H1 (cell line): ENCODE data around the gene ARHGAP6. TPM values are rescaled to one million over a fixed set of nuclear protein-coding genes. Genes with fewer than 3 reads are reported as not detected.

Experiments used
- CTCF ChIA-PET: fragments of 300-600 bp; sonication (Branson Sonifier 250); formaldehyde crosslinking; loops from one replicate; lab custom pipeline; 2021; ENCODE audit not compliant: partially characterized antibody; lab: Charles Lee
- POLR2A ChIA-PET: fragments of 300-600 bp; sonication (Branson Sonifier 250); formaldehyde crosslinking; loops from one replicate; lab custom pipeline; 2021; ENCODE audit warnings: inconsistent platforms; ENCODE audit not compliant: partially characterized antibody; lab: Charles Lee
- DNase-seq, 2 experiments: peaks; one replicate each; pipeline versions ENCODE4 v3.0.0 to v3.0.0-alpha.2; 2010 to 2022; ENCODE audit warnings: low spot score in 2 of 2, low read depth in 1 of 2, mixed read lengths in 1 of 2
- FAIRE-seq: peaks from 2 replicates; lab custom pipeline; 2011; peaks lifted over from hg19 to GRCh38; lab: Jason Lieb, UNC
- H2AFZ ChIP-seq: 2 replicates; pipeline ENCODE4 v1.8.1; 2012; ENCODE audit warnings: low read length, inconsistent platforms
- H2AK5ac ChIP-seq: 2 replicates; pipeline ENCODE4 v1.6.1; 2013; ENCODE audit warnings: low read depth, low read length
- H2BK120ac ChIP-seq: replicated peaks from 2 replicates; pipeline ENCODE3; 2013; ENCODE audit warnings: low read depth, low read length, inconsistent platforms
- H2BK12ac ChIP-seq: 2 replicates; pipeline ENCODE4 v1.6.1; 2013; ENCODE audit warnings: low read depth, low read length
- H2BK15ac ChIP-seq: 2 replicates; pipeline ENCODE4 v1.6.1; 2013; ENCODE audit warnings: low read length
- H2BK20ac ChIP-seq: 2 replicates; pipeline ENCODE4 v1.6.1; 2013; ENCODE audit warnings: low read length
- H2BK5ac ChIP-seq: 2 replicates; pipeline ENCODE4 v1.6.1; 2013; ENCODE audit warnings: low read depth, low read length
- H3K14ac ChIP-seq: 2 replicates; pipeline ENCODE4 v1.6.1; 2013; ENCODE audit warnings: inconsistent platforms; ENCODE audit not compliant: insufficient read length
- H3K18ac ChIP-seq: 2 replicates; pipeline ENCODE4 v1.6.1; 2013; ENCODE audit warnings: low read length; ENCODE audit errors: extremely low read depth
- H3K23ac ChIP-seq: 2 replicates; pipeline ENCODE4 v1.6.1; 2013; ENCODE audit warnings: inconsistent platforms; ENCODE audit not compliant: insufficient read length
- H3K23me2 ChIP-seq: 2 replicates; pipeline ENCODE4 v1.6.1; 2013; ENCODE audit warnings: low read depth, low read length
- H3K27ac ChIP-seq: 2 replicates; pipeline ENCODE4 v1.6.1; 2011; ENCODE audit warnings: low read depth, low read length, inconsistent platforms
- H3K27me3 ChIP-seq, 4 experiments: replicated peaks in 1 of 4; 1 replicate in 1 of 4; 2 replicates in 3 of 4; pipeline versions ENCODE4 v1.6.1 to v1.8.1; 2011 to 2013; ENCODE audit warnings: low read length in 3 of 4, mild to moderate bottlenecking in 3 of 4, inconsistent platforms in 2 of 4, mixed read lengths in 2 of 4, moderate library complexity in 1 of 4; ENCODE audit not compliant: control insufficient read depth in 3 of 4, insufficient read depth in 3 of 4; ENCODE audit errors: extremely low read depth in 1 of 4
- H3K36me3 ChIP-seq, 4 experiments: 2 replicates each; pipeline versions ENCODE4 v1.6.1 to v1.8.1; 2011 to 2013; ENCODE audit warnings: mild to moderate bottlenecking in 4 of 4, low read length in 3 of 4, moderate library complexity in 2 of 4, control low read depth in 1 of 4, inconsistent platforms in 1 of 4; ENCODE audit not compliant: insufficient read depth in 4 of 4, control insufficient read depth in 2 of 4
- H3K4ac ChIP-seq: replicated peaks from 2 replicates; pipeline ENCODE3; 2013; ENCODE audit warnings: low read length, low read depth, mixed read lengths, inconsistent platforms; ENCODE audit not compliant: insufficient read length
- H3K4me1 ChIP-seq, 4 experiments: replicated peaks in 1 of 4; 1 replicate in 1 of 4; 2 replicates in 3 of 4; pipeline versions ENCODE4 v1.6.1 to v1.8.1; 2011 to 2013; ENCODE audit warnings: low read length in 3 of 4, inconsistent platforms in 2 of 4, mixed read lengths in 1 of 4; ENCODE audit not compliant: insufficient read depth in 4 of 4, control insufficient read depth in 3 of 4
- H3K4me2 ChIP-seq, 2 experiments: 2 replicates each; pipeline versions ENCODE4 v1.6.1 to v1.8.1; 2011 to 2013; ENCODE audit warnings: low read depth in 2 of 2, low read length in 2 of 2, control low read depth in 1 of 2, inconsistent platforms in 1 of 2, mild to moderate bottlenecking in 1 of 2; ENCODE audit not compliant: insufficient read depth in 1 of 2
- H3K4me3 ChIP-seq, 4 experiments: fragments of 200-600, 300-600 bp in 1 of 4; sonication (generic), shearing (Covaris generic), sonication (Bioruptor Twin) in 1 of 4; 2 replicates each; pipeline versions ENCODE4 v1.5.1 to v1.8.1; 2011 to 2016; ENCODE audit warnings: low read length in 4 of 4, low read depth in 3 of 4, control low read depth in 2 of 4, inconsistent platforms in 2 of 4, mild to moderate bottlenecking in 2 of 4, mixed read lengths in 1 of 4, moderate library complexity in 1 of 4; ENCODE audit not compliant: insufficient read depth in 2 of 4; ENCODE audit errors: extremely low read depth in 1 of 4
- H3K56ac ChIP-seq: replicated peaks from 2 replicates; pipeline ENCODE3; 2013; ENCODE audit warnings: low read depth, mild to moderate bottlenecking, mixed read lengths, low read length, inconsistent platforms; ENCODE audit not compliant: insufficient read length
- H3K79me1 ChIP-seq: 2 replicates; pipeline ENCODE4 v1.6.1; 2013; ENCODE audit warnings: low read depth, low read length, control low read depth
- H3K79me2 ChIP-seq, 2 experiments: 2 replicates each; pipeline versions ENCODE4 v1.6.1 to v1.8.1; 2012 to 2013; ENCODE audit warnings: low read length in 2 of 2, mild to moderate bottlenecking in 2 of 2, inconsistent platforms in 1 of 2; ENCODE audit not compliant: insufficient read depth in 2 of 2, control insufficient read depth in 1 of 2
- H3K9ac ChIP-seq, 4 experiments: replicated peaks in 1 of 4; 1 replicate in 1 of 4; 2 replicates in 3 of 4; pipeline versions ENCODE4 v1.6.1 to v1.8.1; 2011 to 2013; ENCODE audit warnings: low read depth in 3 of 4, low read length in 3 of 4, control low read depth in 2 of 4, mild to moderate bottlenecking in 2 of 4, moderate library complexity in 2 of 4, inconsistent platforms in 1 of 4; ENCODE audit errors: extremely low read depth in 1 of 4
- H3K9me3 ChIP-seq, 2 experiments: 2 replicates each; pipeline versions ENCODE4 v1.6.1 to v1.8.1; 2012 to 2013; ENCODE audit warnings: mild to moderate bottlenecking in 2 of 2, moderate library complexity in 2 of 2, control low read depth in 1 of 2, inconsistent platforms in 1 of 2, low read depth in 1 of 2, low read length in 1 of 2, mixed read lengths in 1 of 2; ENCODE audit not compliant: insufficient read depth in 2 of 2
- H4K20me1 ChIP-seq, 2 experiments: replicated peaks in 1 of 2; 2 replicates each; pipeline versions ENCODE3 to v1.8.1; 2011 to 2013; ENCODE audit warnings: inconsistent platforms in 2 of 2, low read length in 2 of 2, mild to moderate bottlenecking in 1 of 2; ENCODE audit not compliant: insufficient read depth in 2 of 2, control insufficient read depth in 1 of 2
- H4K5ac ChIP-seq: 2 replicates; pipeline ENCODE4 v1.6.1; 2013; ENCODE audit warnings: low read length, low read depth, mixed read lengths, inconsistent platforms; ENCODE audit not compliant: insufficient read length
- H4K8ac ChIP-seq: 2 replicates; pipeline ENCODE4 v1.8.0; 2013; ENCODE audit warnings: mild to moderate bottlenecking, moderate library complexity, low read length, inconsistent platforms; ENCODE audit not compliant: insufficient read depth; ENCODE audit errors: extremely low read depth
- H4K91ac ChIP-seq: replicated peaks from 2 replicates; pipeline ENCODE3; 2013; ENCODE audit warnings: low read length, mixed read lengths, inconsistent platforms; ENCODE audit not compliant: insufficient read length
- CTCF ChIP-seq, 3 experiments: IDR thresholded peaks; 1 replicate in 2 of 3; 2 replicates in 1 of 3; pipeline versions ENCODE4 v1.5.1 to v1.6.1; 2011; ENCODE audit warnings: low read length in 3 of 3, mild to moderate bottlenecking in 3 of 3, inconsistent platforms in 2 of 3, low read depth in 1 of 3, moderate library complexity in 1 of 3; ENCODE audit not compliant: insufficient read depth in 1 of 3; ENCODE audit errors: control extremely low read depth in 1 of 3
- E2F6 ChIP-seq: IDR thresholded peaks from 2 replicates; pipeline ENCODE4 v1.6.1; 2012; ENCODE audit warnings: inconsistent platforms
- KDM4A ChIP-seq: IDR thresholded peaks from one replicate; pipeline ENCODE4 v1.7.1; 2012; ENCODE audit warnings: low read depth, mild to moderate bottlenecking, moderate library complexity, low read length, inconsistent platforms; ENCODE audit not compliant: severe bottlenecking
- PHF8 ChIP-seq: fragments of 200-600 bp; sonication (generic); conservative IDR thresholded peaks from 2 replicates; pipeline ENCODE4 v1.7.1; 2012; ENCODE audit warnings: low read depth, mild to moderate bottlenecking, inconsistent platforms, low read length, moderate library complexity
- POLR2AphosphoS5 ChIP-seq: IDR thresholded peaks from 2 replicates; pipeline ENCODE4 v1.6.1; 2011; ENCODE audit warnings: low read depth, low read length
- SIX5 ChIP-seq: IDR thresholded peaks from 2 replicates; pipeline ENCODE4 v1.6.1; 2011; ENCODE audit warnings: mild to moderate bottlenecking, low read depth, low read length
- WGBS, 2 experiments: shearing (Covaris generic) in 1 of 2; methylation state at CpG; one replicate each; pipeline versions ENCODE4 v1.1.6 to v1.1.7; 2013 to 2015; ENCODE audit warnings: low lambda C conversion rate in 2 of 2, mixed read lengths in 2 of 2, inconsistent platforms in 1 of 2, low coverage in 1 of 2, missing lambda C conversion rate in 1 of 2; ENCODE audit not compliant: insufficient replicate concordance in 2 of 2, insufficient coverage in 1 of 2, insufficient read length in 1 of 2; ENCODE audit errors: extremely low coverage in 1 of 2, missing lambda C conversion rate in 1 of 2; 5-methylcytosine and 5-hydroxymethylcytosine counted together
- polyA plus RNA-seq, 7 experiments: library from polyadenylated mRNA; depleted of rRNA in 3 of 7; stranded (reverse) in 5 of 7; unstranded in 2 of 7; fragments of >200 nt in 5 of 7; fragments of 200-250 nt in 2 of 7; gene quantifications; 1 replicate in 5 of 7; 2 replicates in 1 of 7; 4 replicates in 1 of 7; pipeline versions ENCODE4 v1.2.1 to v1.2.3, GENCODE V29; 2011 to 2013; ENCODE audit warnings: missing spikeins in 2 of 7, mixed read lengths in 2 of 7
- total RNA-seq: library from RNA; stranded (reverse); fragmentation: NEBNext Ultra II Directional; extraction: Animal tissue kit (Norgen Biotek cat#: 25700); gene quantifications from 2 replicates; pipeline ENCODE4 v1.2.1, GENCODE V29; 2021

Gene ARHGAP6
- total and polyA plus RNA-seq, 2 of the 8 experiments (the other 6 are each of a cell fraction or from before 2014, with no cell fraction given) = 0.35 to 0.82 TPM

GRCh38 chrX:11648705-11649519 lies 16.8 kb downstream of the ARHGAP6 start:
- FAIRE-seq = no peak
- CTCF ChIA-PET = interaction anchor here (0.6 to 1.3 kb wide), 5 partner anchors 9 to 1882 kb away, joined by 3 to 5 read pairs (median 3); no protein-coding TSS in a partner anchor
- no peak for TF ChIP-seq KDM4A
- TF ChIP-seq CTCF (IDR thresholded peaks at IDR 0.05; ENCODE audit: control extremely low read depth in 1 of 3, insufficient read depth in 1 of 3, low read depth in 1 of 3, low read length in 3 of 3) = no peak
- TF ChIP-seq POLR2AphosphoS5 = no peak
- TF ChIP-seq E2F6 = no peak
- no peak for TF ChIP-seq SIX5
- no peak for TF ChIP-seq PHF8

More at GRCh38 chrX:11648705-11649519, 16.8 kb downstream of the ARHGAP6 start:
- Histone ChIP-seq H3K4ac (no peak overlapping the region), H3K23ac (no peak overlapping the region), H3K4me2 (no peak overlapping the region), H4K20me1 (no peaks in the 10 kb centered on the region), H3K4me3 (no peak overlapping the region), H2BK5ac (no peak overlapping the region), H4K91ac (no peak overlapping the region), H2BK12ac (no peak overlapping the region), H3K9ac (no peak overlapping the region), H3K18ac (no peak overlapping the region), H3K27ac (no peak overlapping the region), H4K5ac (no peak overlapping the region), H3K79me1 (no peaks in the 10 kb centered on the region), H3K56ac (no peak overlapping the region), H2AFZ (no peak overlapping the region), H3K9me3 (no peaks in the 10 kb centered on the region), H2BK15ac (no peak overlapping the region), H2BK20ac (no peak overlapping the region), H3K79me2 (no peaks in the 10 kb centered on the region), H3K4me1 (no peaks in the 10 kb centered on the region), H2AK5ac (no peak overlapping the region), H3K27me3 (no peaks in the 10 kb centered on the region), H4K8ac (no peak overlapping the region), H2BK120ac (no peak overlapping the region), H3K36me3 (no peaks in the 10 kb centered on the region), H3K14ac (no peak overlapping the region), H3K23me2 (no peaks in the 10 kb centered on the region)
- POLR2A ChIA-PET = no interaction called here
- 81% methylated on average over 5 of the region's 5 CpGs; no CpG with 5 or more reads in 1 of the 2 experiments for WGBS, 2 experiments
- no peak for DNase-seq
